Testis (tissue), 2 donors: Measurements from ENCODE around the gene IDI2.

Experiments
- POLR2A ChIP-seq: fragments of 450-650 bp; IDR thresholded peaks from one replicate; pipeline ENCODE4 v1.6.1; 2017; ENCODE audit warnings: antibody characterized with exemption, mild to moderate bottlenecking, moderate library complexity
- TF ChIP-seq, protein P1 (sequence below), 3 experiments: fragments of 450-650 bp in 2 of 3; fragments of 200-600 bp in 1 of 3; sonication (generic) in 1 of 3; IDR thresholded peaks; one replicate each; pipeline ENCODE4 v1.5.1; 2016 to 2019; ENCODE audit warnings: antibody characterized with exemption in 3 of 3, mild to moderate bottlenecking in 2 of 3, moderate library complexity in 1 of 3

DNA sequence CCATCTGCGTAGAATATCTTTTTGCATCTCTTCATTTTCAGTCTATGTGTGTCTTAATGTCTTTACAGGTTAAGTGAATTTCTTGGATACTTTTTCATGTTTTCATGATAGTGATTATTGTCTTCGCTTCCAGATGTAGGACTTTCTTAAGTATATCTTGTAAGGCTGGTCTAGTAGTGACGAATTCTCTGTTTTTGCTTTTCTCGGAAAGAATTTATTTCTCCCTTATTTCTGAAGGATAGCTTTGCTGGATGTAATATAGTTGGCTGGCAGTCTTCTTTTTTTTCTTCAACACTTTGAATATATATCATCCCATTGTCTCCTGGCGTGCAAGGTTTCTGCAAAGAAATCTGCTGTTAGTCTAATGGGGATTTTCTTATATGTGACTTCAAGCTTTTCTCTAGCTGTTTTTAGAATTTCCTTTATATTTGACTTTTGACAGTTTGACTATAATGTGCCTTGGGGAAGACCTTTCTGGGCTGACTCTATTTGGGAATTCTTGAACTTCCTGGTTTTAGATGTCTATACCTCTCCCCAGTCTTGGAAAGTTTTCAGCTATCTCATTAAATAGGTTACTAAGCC is 23.1 kb downstream of the IDI2 start:
- TF ChIP-seq, protein P1, sequence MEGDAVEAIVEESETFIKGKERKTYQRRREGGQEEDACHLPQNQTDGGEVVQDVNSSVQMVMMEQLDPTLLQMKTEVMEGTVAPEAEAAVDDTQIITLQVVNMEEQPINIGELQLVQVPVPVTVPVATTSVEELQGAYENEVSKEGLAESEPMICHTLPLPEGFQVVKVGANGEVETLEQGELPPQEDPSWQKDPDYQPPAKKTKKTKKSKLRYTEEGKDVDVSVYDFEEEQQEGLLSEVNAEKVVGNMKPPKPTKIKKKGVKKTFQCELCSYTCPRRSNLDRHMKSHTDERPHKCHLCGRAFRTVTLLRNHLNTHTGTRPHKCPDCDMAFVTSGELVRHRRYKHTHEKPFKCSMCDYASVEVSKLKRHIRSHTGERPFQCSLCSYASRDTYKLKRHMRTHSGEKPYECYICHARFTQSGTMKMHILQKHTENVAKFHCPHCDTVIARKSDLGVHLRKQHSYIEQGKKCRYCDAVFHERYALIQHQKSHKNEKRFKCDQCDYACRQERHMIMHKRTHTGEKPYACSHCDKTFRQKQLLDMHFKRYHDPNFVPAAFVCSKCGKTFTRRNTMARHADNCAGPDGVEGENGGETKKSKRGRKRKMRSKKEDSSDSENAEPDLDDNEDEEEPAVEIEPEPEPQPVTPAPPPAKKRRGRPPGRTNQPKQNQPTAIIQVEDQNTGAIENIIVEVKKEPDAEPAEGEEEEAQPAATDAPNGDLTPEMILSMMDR (IDR thresholded peaks at IDR 0.05), result no peak
- no peak for TF ChIP-seq POLR2A
